Activated CD4-positive, alpha-beta T cell treated with anti-CD3 and anti-CD28 coated beads, Interleukin-2, amount 10 ng/mL, durations not matched to agents 24 days and 14 days (primary cell): ENCODE measurements around the gene DRICH1. TPM values are rescaled to one million over a fixed set of nuclear protein-coding genes. Genes with fewer than 3 reads are reported as not detected.
A peak's percentile ranks its signal among the peaks of the same experiment; 100 is the strongest.
"Not testable (repeated sequence)": the region's sequence is repeated elsewhere in the genome, so short reads cannot be mapped to it uniquely, and the experiment has no call there.

Source experiments
- DNase-seq: peaks from one replicate; pipeline ENCODE4 v3.0.0; 2022
- H3K27ac Mint-ChIP-seq: one replicate; pipeline ENCODE4 v1.8.0; 2022; ENCODE audit warnings: mild to moderate bottlenecking, mixed read lengths
- H3K27me3 Mint-ChIP-seq: one replicate; pipeline ENCODE4 v1.8.0; 2022; ENCODE audit warnings: mixed read lengths
- H3K36me3 Mint-ChIP-seq: one replicate; pipeline ENCODE4 v1.8.0; 2022; ENCODE audit warnings: low read depth, mild to moderate bottlenecking, mixed read lengths
- H3K4me1 Mint-ChIP-seq: one replicate; pipeline ENCODE4 v1.8.0; 2021; ENCODE audit warnings: mixed read lengths
- H3K4me3 Mint-ChIP-seq: one replicate; pipeline ENCODE4 v1.8.0; 2022; ENCODE audit warnings: mild to moderate bottlenecking, moderate library complexity, mixed read lengths
- H3K9me3 Mint-ChIP-seq: one replicate; pipeline ENCODE4 v1.8.0; 2021; ENCODE audit warnings: mixed read lengths
- intact Hi-C: fragments of 100-400 bp; cut with micrococcal nuclease; formaldehyde crosslinking; loops from one replicate; pipeline ENCODE4 v1.15.1; 2023
- total RNA-seq: library from RNA; stranded (reverse); gene quantifications from 2 replicates; pipeline ENCODE4 v1.2.3, GENCODE V29; 2022

Gene DRICH1, protein sequence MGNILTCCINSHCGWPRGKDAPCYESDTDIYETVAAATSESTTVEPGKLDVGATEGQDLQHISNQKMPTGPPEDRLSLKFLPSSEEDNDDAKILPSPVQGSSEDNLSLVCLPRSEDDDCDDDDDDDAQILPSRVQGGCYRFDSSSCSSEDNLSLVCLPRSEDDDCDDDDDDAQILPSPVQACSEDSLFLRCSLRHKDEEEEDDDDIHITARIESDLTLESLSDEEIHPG
- 0.24 and 0.61 TPM in 2 replicates for total RNA-seq

DNA sequence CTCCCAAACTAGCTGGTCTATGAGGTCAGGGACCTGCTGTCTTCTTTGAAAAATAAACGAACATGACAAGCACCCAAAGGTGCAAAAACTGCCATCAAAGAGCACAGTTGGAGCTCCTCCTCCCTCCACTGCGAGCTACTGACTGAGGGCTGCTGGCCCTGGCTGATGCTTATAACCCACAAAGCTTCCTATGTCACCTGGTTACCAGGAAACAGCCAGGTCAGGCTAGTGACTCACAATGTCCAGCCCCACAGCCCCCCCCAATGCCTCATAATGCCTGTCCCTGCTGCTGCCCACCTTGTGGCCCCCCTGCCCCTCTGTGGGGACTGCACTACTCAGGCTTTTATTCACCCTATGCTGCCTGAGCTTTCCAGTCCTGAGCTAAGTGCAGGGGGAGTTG lies at the start of gene DRICH1:
Gene DRICH1 (minus strand): TSS at position 144 of the 400 bp plus-strand sequence. CDS start 298 bp downstream, outside the sequence.
- DNase-seq = no peak
- no peak within 1 kb of the TSS for H3K27ac Mint-ChIP-seq
- no peak within 1 kb of the TSS for H3K4me3 Mint-ChIP-seq
- H3K36me3 Mint-ChIP-seq = no peaks in the 10 kb centered on the region
- intact Hi-C loops = no loop called here
- H3K27me3 Mint-ChIP-seq = no peaks in the 10 kb centered on the region
- H3K9me3 Mint-ChIP-seq = no peaks in the 10 kb centered on the region
- H3K4me1 Mint-ChIP-seq = peaks cover 6% of the 10 kb centered on the region

DNA sequence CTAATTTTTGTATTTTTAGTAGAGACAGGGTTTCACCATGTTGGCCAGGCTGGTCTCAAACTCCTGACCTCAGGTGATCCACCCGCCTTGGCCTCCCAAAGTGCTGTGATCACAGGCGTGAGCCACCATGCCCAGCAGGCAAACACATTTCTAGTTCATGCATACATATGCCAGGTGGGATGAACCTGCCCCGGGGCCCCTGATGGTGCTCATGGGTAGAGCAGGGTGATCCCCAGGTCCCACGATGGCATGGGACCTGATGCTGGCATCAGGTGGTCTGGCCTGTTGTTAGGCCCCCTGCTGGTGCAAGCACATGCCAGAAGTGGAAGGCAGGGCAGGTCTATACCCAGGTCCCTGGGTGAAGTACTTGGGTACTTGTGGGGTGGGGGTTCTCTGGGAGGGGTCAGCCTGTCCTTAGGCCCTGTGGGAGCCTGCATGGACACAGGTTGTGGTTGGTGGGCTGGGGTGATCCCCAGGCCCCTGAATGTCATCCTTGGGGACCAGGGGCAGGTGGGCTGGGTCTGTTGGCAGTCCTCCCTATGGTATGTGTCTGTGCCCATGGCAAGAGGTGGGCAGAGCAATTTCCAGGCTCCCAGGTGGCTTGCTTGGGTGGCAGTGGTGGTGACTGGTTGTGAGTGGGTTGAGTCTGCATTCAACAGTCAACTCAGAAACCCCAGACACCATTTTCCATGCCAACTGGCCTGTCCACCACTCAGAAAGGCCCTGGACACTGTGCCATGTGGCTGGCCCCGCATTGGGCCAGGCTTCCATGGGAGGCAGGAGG lies 49.1 kb upstream of the DRICH1 start:
- H3K4me1 Mint-ChIP-seq = peaks cover 5% of the 10 kb centered on the region
- no peak overlapping the region for H3K4me3 Mint-ChIP-seq
- H3K36me3 Mint-ChIP-seq = peaks cover 7% of the 10 kb centered on the region
- no peak overlapping the region for H3K27ac Mint-ChIP-seq
- H3K9me3 Mint-ChIP-seq = no peaks in the 10 kb centered on the region
- DNase-seq = no peak
- no peaks in the 10 kb centered on the region for H3K27me3 Mint-ChIP-seq
- intact Hi-C loops = no loop called here

DNA sequence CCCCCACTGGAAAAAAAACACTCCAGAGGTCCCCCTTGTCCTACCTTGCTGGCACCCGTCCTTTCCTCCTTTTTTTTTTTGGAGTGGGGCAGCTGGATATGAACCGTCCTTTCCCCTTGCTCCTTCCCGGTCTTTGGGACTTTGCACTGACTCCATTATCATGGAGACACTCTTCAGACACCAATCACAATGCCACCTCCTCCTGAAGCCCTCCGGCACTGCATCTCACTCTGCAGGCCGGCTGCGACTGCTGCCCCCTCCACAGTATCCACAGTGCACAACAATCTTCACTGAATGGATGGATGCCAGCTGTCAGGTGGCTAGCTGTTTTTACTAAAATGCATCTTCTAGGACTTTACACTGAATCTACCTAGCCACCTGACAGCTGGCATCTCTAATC lies 46.0 kb upstream of the DRICH1 start:
- no peak overlapping the region for H3K4me3 Mint-ChIP-seq
- no peak overlapping the region for H3K27ac Mint-ChIP-seq
- H3K4me1 Mint-ChIP-seq = peaks cover 5% of the 10 kb centered on the region
- peaks cover 7% of the 10 kb centered on the region for H3K36me3 Mint-ChIP-seq
- H3K27me3 Mint-ChIP-seq = no peaks in the 10 kb centered on the region
- DNase-seq = no peak
- no peaks in the 10 kb centered on the region for H3K9me3 Mint-ChIP-seq
- intact Hi-C loops = no loop called here

DNA sequence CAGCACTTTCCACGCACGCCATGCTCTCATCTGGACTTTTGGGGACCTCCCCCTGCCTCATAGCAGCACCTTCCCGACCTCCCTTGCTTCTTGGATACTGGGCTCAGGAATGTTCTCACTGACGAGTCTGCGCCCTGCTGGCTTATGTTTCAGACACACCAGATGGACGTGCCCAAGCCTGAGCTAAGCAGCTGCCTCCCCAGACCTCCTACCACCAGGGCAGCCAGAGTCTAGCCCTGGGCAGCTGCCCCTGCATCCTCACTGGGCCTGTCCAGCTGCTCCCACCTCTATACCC lies 45.5 kb upstream of the DRICH1 start:
- no peaks in the 10 kb centered on the region for H3K27me3 Mint-ChIP-seq
- intact Hi-C loops = no loop called here
- DNase-seq = no peak
- H3K27ac Mint-ChIP-seq = peak overlapping the region; percentile 49
- peaks cover 8% of the 10 kb centered on the region for H3K4me1 Mint-ChIP-seq
- no peaks in the 10 kb centered on the region for H3K9me3 Mint-ChIP-seq
- H3K4me3 Mint-ChIP-seq = no peak overlapping the region
- H3K36me3 Mint-ChIP-seq = peaks cover 7% of the 10 kb centered on the region

DNA sequence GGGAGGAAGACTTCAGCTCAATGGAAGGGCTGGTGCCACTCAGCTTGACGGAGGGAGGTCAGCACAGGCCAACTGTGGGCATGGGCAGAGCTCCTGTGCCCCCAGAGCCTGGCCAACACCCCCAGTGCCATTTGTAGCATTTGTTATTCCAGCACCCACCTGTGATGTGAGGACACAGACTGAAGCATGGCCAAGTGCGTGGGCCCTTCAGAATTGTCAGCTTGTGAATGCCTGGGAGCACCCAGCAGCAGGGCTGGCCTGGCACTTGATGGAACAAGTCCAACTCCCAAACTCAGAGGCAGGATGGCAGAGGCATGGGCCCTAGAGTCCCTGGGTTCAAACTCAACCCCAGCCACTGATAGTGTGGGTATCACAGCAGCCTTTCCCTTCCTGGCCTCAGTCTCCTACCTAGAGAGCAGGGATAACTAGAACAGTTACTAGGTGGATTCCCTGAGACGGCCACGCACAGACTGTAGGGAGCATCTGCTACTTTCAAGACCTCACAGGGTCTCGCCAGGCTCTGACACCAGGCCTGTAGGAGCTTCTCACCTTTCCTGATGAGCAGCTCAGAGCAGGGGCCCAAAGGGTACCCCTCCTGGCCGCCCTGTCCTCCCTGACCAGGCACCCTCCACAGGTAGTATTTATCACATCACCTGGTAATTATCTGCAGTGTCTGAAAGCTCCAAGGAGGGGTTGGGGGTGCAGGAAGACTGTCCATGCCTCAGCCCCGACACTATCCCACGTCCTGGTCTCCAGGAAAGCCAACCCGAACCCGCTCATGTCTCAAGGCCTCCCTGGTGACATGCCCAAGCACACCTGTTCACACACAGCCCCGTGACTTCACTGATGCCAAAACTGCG lies 45.0 kb upstream of the DRICH1 start:
- H3K9me3 Mint-ChIP-seq, H3K27me3 Mint-ChIP-seq, intact Hi-C loops, DNase-seq, H3K36me3 Mint-ChIP-seq, H3K4me3 Mint-ChIP-seq: not testable (repeated sequence)
- peaks cover 10% of the 10 kb centered on the region for H3K4me1 Mint-ChIP-seq
- peak overlapping the region; percentile 49 for H3K27ac Mint-ChIP-seq

DNA sequence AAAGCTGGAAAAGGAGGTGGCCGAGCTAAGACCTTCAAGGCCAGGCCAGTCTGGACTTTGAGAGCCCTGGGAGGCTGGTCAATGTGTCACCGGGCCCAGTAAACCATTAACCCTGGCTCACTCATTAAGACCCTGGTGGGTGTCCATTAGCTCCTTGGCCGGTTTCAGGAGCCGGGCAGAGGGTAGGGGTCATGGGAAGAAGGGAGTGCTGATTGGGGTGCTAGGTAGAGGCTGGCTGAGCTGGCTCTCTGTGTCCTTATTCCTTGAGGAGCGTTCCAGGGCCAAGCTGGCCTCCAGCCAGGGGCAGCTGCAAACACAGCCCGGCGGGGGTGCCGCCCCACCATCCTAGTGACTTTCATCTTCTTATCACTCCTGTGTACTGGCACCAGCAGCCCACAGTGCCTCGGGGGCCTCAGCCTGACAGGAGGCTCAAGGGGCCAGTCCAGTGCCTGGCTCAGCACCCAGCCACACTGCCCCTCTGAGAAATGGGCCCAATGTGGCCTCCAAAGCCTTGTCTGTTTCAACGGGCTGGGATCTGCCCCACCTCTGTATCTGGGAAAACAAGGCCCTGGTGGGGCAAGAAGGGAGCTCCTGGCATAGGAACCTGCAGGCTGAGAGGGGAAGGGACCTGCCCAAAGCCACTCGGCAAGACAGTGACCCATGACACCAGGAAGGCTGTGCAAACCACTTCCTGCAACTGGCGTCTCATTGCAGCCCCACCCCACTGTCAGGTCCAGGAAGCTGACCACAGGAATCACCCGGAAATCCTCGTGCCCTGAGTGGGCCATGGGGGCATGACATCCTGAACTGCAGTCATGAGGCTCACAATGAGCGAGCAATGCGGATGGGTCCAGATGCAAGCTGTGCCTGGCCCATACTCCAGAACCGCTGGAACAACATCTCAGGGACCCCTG lies 43.6 kb upstream of the DRICH1 start:
- intact Hi-C loops = no loop called here
- H3K27ac Mint-ChIP-seq = no peak overlapping the region

DNA sequence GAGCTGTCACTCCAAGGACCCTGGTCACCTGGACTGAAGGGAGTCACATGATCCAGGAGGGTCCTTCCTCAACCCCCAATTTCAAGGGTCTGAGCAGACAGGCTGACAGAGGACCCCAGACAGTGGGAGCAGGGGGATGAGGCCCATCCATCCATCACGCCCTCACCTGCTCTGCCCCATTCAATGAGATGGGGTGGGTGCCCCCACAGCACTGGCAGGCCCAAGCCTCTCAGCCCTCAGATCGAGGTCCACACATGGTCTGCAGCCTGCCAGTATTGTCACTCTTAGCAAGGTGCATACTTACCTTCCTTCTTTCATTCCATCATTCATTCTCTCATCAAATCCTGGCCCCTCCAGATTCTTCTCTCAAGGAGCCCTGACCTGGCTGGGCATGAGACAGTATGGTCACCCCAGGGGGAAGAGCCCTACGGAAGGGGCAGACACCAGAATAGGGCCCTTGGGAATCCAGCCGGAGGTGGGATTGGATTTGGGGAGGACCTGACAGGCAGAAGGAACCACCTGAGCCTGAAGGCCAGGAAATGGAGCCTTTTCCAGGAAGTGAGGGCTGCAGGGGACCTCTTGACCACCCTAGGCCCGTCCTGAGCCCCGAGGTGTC lies 42.9 kb upstream of the DRICH1 start:
- H3K36me3 Mint-ChIP-seq, DNase-seq, H3K27me3 Mint-ChIP-seq, H3K9me3 Mint-ChIP-seq, intact Hi-C loops, H3K4me3 Mint-ChIP-seq: not testable (repeated sequence)
- H3K4me1 Mint-ChIP-seq = peaks cover 10% of the 10 kb centered on the region
- H3K27ac Mint-ChIP-seq = peak overlapping the region; percentile 37

More for the DNA sequence above, 43.6 kb upstream of the DRICH1 start:
- Mint-ChIP-seq H3K36me3 (no peaks in the 10 kb centered on the region), H3K4me1 (peaks cover 10% of the 10 kb centered on the region), H3K4me3 (no peak overlapping the region), H3K9me3 (no peaks in the 10 kb centered on the region), H3K27me3 (no peaks in the 10 kb centered on the region)
- no peak for DNase-seq

DNA sequence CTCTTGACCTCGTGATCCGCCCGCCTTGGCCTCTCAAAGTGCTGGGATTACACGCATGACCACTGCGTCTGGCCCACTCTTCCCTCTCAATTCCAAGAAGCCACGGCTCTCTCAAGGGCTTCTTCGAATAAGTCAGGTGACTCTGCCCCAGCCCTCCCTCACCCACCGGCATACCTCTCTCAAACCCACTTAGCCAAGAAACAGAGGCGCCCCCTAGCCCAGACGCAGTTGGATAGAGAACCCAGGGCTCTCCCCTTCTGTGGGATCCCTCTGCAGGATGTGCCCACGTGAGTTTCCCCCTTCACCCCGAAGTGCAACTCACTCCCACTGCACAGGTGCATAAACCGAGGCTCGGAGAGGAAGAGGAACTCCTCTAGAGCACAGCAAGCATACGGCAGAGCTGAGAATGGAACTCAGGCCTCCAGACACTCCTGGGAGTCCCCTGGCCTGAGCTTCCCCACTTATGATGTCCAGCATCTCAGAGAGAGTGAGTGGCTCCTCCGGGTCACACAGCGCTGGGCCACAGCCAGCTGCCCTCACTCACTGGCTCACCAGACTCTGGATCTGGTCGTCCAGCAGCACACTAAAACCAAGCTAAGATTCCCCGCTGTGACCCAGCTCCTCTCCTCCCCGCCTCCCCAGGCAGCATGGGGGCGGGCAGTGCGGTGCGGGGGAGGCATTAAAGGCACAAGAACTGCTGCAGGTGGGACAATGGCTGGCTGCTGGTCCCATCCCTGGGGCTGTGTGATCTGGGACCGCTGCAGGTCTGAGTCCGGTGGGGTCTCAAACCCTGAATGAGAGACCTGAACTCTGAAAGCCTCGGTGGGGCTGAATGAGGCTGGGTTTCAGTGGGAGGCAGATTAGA lies 41.9 kb upstream of the DRICH1 start:
- no peaks in the 10 kb centered on the region for H3K9me3 Mint-ChIP-seq
- H3K4me3 Mint-ChIP-seq = no peak overlapping the region
- peaks cover 10% of the 10 kb centered on the region for H3K4me1 Mint-ChIP-seq
- intact Hi-C loops = no loop called here
- H3K27ac Mint-ChIP-seq = no peak overlapping the region
- H3K36me3 Mint-ChIP-seq = peaks cover 2% of the 10 kb centered on the region
- H3K27me3 Mint-ChIP-seq = no peaks in the 10 kb centered on the region
- no peak for DNase-seq

DNA sequence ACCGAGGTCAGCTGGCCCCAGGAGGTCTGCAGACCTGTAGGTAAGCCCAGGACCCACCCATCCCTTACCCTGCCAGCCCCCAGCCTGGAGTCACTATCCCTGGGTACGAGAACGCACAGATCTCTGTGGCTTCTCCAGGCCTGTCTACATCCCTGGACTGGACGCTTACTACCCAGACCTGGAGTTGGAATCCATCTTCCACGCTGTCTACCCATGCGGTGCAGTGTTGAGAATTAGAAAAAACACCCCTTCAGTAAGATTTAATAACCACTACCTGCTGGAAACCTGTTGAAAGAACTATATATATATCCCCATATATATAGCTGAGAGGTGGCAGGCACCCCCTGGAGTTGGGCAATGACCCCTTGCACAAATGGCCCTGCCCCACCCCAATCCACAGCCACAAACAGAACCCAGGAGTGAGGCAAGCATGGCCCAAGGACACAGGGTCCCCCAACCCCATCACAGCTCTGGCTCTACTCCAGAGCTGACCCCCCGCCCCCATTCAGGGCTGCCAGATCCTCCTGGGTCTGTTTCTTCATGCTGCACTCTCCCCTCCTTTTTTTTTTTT lies 41.0 kb upstream of the DRICH1 start:
- no peak for DNase-seq
- Mint-ChIP-seq H3K9me3 (peaks cover 3% of the 10 kb centered on the region), H3K4me3 (no peak overlapping the region), H3K27me3 (no peaks in the 10 kb centered on the region), H3K4me1 (peaks cover 10% of the 10 kb centered on the region), H3K36me3 (peaks cover 3% of the 10 kb centered on the region), H3K27ac (no peak overlapping the region)
- intact Hi-C loops = no loop called here

DNA sequence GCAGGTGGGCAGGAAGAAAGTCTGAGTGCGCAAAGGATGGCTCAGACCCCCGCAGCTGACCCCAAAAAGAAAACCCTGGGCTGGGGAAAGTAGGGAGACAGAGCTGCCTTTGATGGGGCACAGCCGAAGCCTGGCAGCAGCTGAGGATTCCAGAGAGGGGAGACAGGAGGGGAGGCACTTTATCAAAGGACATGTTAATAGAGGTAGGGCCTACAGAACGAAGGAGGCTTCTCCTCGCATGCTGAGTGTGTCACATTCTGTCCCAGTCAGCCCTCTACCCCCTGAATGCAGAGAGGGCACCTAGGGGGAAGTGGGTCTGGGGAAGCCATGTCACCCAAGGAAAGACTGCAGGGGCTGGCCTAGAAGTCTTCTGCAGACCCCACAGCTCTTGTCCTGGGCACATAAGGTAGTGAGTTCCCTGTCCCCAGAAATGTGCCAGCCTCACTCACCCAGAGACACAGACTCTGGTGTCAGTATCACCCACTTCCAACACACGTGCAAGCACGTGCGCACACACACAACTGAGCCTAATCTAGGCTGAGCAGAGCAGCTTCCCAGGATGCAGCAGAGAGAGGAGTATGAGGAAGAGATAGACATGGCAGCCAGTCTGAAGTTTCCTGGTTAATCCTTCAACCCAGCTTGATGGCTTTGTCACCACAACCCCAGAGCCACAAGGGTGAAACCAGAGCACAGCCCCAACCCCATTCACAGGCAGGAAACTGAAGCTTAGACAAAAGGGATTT lies 40.4 kb upstream of the DRICH1 start:
- H3K36me3 Mint-ChIP-seq, H3K27me3 Mint-ChIP-seq, DNase-seq, H3K4me1 Mint-ChIP-seq, H3K27ac Mint-ChIP-seq, H3K4me3 Mint-ChIP-seq, H3K9me3 Mint-ChIP-seq, intact Hi-C loops: not testable (repeated sequence)

DNA sequence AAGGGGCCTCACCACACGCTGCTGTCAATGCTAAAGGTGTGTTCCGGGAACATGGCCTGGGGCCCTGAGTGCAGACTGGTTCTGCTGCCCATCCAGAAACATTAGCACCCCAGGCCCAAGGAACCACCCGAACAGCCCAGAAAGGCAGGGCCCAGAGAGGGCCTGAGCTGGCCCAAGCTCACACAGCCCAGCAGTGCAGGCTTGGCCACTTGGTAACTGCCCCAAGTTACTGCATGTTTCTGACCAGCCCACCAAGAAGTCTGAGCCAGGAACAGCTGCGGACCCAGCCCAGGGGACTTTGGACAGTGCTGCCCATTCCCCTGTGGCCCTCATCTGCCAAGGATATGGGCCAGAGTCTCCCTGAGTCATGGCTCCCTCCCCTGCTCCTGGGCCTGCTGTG lies 39.3 kb upstream of the DRICH1 start:
- H3K36me3 Mint-ChIP-seq, intact Hi-C loops, H3K27me3 Mint-ChIP-seq, H3K9me3 Mint-ChIP-seq, DNase-seq, H3K27ac Mint-ChIP-seq, H3K4me1 Mint-ChIP-seq, H3K4me3 Mint-ChIP-seq: not testable (repeated sequence)
